Fibroblast of pulmonary artery (primary cell): ENCODE data around the gene CXCR6.

Experiments
- DNase-seq: peaks from one replicate; pipeline ENCODE4 v3.0.0-alpha.2; 2010; ENCODE audit warnings: low read depth
- H3K4me3 ChIP-seq: replicated peaks from 2 replicates; pipeline ENCODE4 v1.5.1; 2011; ENCODE audit warnings: low read depth, mild to moderate bottlenecking, control low read depth, low read length, moderate library complexity
- TF ChIP-seq, protein P1 (sequence below): IDR thresholded peaks from 2 replicates; pipeline ENCODE4 v1.5.1; 2011; ENCODE audit warnings: mild to moderate bottlenecking, control low read depth, low read length, inconsistent platforms; ENCODE audit errors: missing control alignments

The CXCR6 gene

GRCh38 chr3:45952456-45952855 lies 9.2 kb downstream of the CXCR6 start:
- DNase-seq, result no peak

DNA sequence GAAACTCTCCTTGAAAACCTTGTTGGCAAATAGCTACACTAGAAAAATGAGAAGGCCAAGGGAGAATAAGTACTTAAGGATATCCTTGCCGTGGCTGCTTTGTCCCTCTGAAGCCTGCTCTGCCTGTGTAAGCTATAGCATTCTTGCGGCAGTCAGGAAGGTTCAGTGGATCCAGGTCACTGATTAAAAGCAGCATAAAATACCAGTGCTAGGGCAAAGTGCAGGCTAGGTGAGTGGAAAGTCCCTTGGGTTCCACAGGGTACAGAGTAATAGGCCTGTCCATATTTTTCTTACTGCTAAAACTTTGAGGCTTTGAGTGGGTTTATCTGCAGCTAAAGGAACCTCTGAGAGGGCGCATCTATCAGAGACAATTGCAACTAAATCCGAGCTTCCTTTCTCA lies 10.3 kb downstream of the CXCR6 start:
- no peak overlapping the region for H3K4me3 ChIP-seq
- DNase-seq, result no peak
- TF ChIP-seq, protein P1, sequence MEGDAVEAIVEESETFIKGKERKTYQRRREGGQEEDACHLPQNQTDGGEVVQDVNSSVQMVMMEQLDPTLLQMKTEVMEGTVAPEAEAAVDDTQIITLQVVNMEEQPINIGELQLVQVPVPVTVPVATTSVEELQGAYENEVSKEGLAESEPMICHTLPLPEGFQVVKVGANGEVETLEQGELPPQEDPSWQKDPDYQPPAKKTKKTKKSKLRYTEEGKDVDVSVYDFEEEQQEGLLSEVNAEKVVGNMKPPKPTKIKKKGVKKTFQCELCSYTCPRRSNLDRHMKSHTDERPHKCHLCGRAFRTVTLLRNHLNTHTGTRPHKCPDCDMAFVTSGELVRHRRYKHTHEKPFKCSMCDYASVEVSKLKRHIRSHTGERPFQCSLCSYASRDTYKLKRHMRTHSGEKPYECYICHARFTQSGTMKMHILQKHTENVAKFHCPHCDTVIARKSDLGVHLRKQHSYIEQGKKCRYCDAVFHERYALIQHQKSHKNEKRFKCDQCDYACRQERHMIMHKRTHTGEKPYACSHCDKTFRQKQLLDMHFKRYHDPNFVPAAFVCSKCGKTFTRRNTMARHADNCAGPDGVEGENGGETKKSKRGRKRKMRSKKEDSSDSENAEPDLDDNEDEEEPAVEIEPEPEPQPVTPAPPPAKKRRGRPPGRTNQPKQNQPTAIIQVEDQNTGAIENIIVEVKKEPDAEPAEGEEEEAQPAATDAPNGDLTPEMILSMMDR, result no peak

More at GRCh38 chr3:45952456-45952855, 9.2 kb downstream of the CXCR6 start:
- H3K4me3 ChIP-seq, result no peak overlapping the region
- TF ChIP-seq, protein P1, result no peak

- DNase-seq, result no peak
- no peak overlapping the region for H3K4me3 ChIP-seq
- TF ChIP-seq, protein P1, result no peak
These were observed 11.0 kb downstream of the CXCR6 start for GRCh38 chr3:45954306-45954705.

DNA sequence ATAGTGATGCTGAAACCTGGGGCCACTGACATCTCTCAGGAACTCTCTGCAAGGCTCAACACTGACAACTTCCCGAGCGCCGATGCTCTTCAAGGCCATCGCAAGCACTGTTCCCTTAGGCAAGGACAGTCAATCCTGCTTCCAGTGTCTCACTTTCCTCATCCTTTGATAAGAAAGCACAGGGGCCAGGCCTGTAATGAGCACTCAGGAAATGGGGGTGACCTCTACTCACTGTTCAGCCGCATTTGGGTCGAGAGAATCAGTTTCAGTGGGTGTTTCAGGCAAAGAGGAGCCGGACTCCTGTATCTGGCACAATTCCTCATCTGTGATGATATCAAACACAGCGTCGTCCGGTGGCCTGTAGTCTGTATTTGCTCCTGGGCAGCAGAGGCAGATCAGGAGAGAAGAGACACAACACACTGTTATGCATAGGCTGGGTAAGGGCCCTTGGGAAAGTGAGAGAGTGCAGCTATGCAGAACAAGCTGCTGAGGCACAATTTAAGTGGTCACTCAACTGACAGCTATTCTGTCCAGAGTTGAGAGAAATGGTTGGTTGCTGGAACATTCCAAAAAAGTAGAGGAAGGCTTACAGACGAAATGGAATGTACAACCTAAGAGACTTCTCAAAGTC lies 11.9 kb downstream of the CXCR6 start:
- DNase-seq, result no peak
- TF ChIP-seq, protein P1, result no peak
- H3K4me3 ChIP-seq, result no peak overlapping the region

- TF ChIP-seq, protein P1, result no peak
- DNase-seq, result no peak
- H3K4me3 ChIP-seq, result no peak overlapping the region
These were observed 12.4 kb downstream of the CXCR6 start for GRCh38 chr3:45955706-45956105.

DNA sequence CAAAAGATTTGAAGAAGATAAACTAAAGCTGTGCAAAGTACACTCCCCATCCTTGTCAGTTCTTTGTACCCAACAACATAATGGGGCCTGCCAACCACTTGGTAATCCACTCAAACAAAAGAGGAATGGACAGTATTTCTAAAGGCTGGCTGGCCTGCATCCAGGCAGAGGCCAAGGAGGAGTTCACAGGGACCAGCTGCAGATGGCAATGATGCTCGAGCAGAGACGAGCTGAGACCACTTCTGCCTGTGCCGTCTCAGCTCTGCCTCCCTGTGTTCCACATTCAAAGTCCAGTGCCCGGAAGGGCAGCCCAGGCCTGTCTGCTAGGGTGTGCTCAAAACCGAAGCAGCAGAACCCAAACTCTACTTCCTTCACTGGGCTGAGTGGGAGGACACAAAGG lies 14.3 kb downstream of the CXCR6 start:
- H3K4me3 ChIP-seq, result no peak overlapping the region
- no peak for DNase-seq
- TF ChIP-seq, protein P1, result no peak

- DNase-seq, result no peak
- TF ChIP-seq, protein P1, result no peak
- no peak overlapping the region for H3K4me3 ChIP-seq
These were observed 15.1 kb downstream of the CXCR6 start for GRCh38 chr3:45958321-45958791.
